H1 (cell line): ENCODE results near the gene UPK1B. TPM values are rescaled to one million over a fixed set of nuclear protein-coding genes. Genes with fewer than 3 reads are reported as not detected.

ENCODE experiments used
- CTCF ChIA-PET: fragments of 300-600 bp; sonication (Branson Sonifier 250); formaldehyde crosslinking; loops from one replicate; lab custom pipeline; 2021; ENCODE audit not compliant: partially characterized antibody; lab: Charles Lee
- POLR2A ChIA-PET: fragments of 300-600 bp; sonication (Branson Sonifier 250); formaldehyde crosslinking; loops from one replicate; lab custom pipeline; 2021; ENCODE audit warnings: inconsistent platforms; ENCODE audit not compliant: partially characterized antibody; lab: Charles Lee
- DNase-seq, 2 experiments: peaks; one replicate each; pipeline versions ENCODE4 v3.0.0 to v3.0.0-alpha.2; 2010 to 2022; ENCODE audit warnings: low spot score in 2 of 2, low read depth in 1 of 2, mixed read lengths in 1 of 2
- FAIRE-seq: peaks from 2 replicates; lab custom pipeline; 2011; peaks lifted over from hg19 to GRCh38; lab: Jason Lieb, UNC
- H2AFZ ChIP-seq: 2 replicates; pipeline ENCODE4 v1.8.1; 2012; ENCODE audit warnings: low read length, inconsistent platforms
- H2AK5ac ChIP-seq: 2 replicates; pipeline ENCODE4 v1.6.1; 2013; ENCODE audit warnings: low read depth, low read length
- H2BK120ac ChIP-seq: replicated peaks from 2 replicates; pipeline ENCODE3; 2013; ENCODE audit warnings: low read depth, low read length, inconsistent platforms
- H2BK12ac ChIP-seq: 2 replicates; pipeline ENCODE4 v1.6.1; 2013; ENCODE audit warnings: low read depth, low read length
- H2BK15ac ChIP-seq: 2 replicates; pipeline ENCODE4 v1.6.1; 2013; ENCODE audit warnings: low read length
- H2BK20ac ChIP-seq: 2 replicates; pipeline ENCODE4 v1.6.1; 2013; ENCODE audit warnings: low read length
- H2BK5ac ChIP-seq: 2 replicates; pipeline ENCODE4 v1.6.1; 2013; ENCODE audit warnings: low read depth, low read length
- H3K14ac ChIP-seq: 2 replicates; pipeline ENCODE4 v1.6.1; 2013; ENCODE audit warnings: inconsistent platforms; ENCODE audit not compliant: insufficient read length
- H3K18ac ChIP-seq: 2 replicates; pipeline ENCODE4 v1.6.1; 2013; ENCODE audit warnings: low read length; ENCODE audit errors: extremely low read depth
- H3K23ac ChIP-seq: 2 replicates; pipeline ENCODE4 v1.6.1; 2013; ENCODE audit warnings: inconsistent platforms; ENCODE audit not compliant: insufficient read length
- H3K23me2 ChIP-seq: 2 replicates; pipeline ENCODE4 v1.6.1; 2013; ENCODE audit warnings: low read depth, low read length
- H3K27ac ChIP-seq: 2 replicates; pipeline ENCODE4 v1.6.1; 2011; ENCODE audit warnings: low read depth, low read length, inconsistent platforms
- H3K27me3 ChIP-seq, 4 experiments: replicated peaks in 1 of 4; 1 replicate in 1 of 4; 2 replicates in 3 of 4; pipeline versions ENCODE4 v1.6.1 to v1.8.1; 2011 to 2013; ENCODE audit warnings: low read length in 3 of 4, mild to moderate bottlenecking in 3 of 4, inconsistent platforms in 2 of 4, mixed read lengths in 2 of 4, moderate library complexity in 1 of 4; ENCODE audit not compliant: control insufficient read depth in 3 of 4, insufficient read depth in 3 of 4; ENCODE audit errors: extremely low read depth in 1 of 4
- H3K36me3 ChIP-seq, 4 experiments: 2 replicates each; pipeline versions ENCODE4 v1.6.1 to v1.8.1; 2011 to 2013; ENCODE audit warnings: mild to moderate bottlenecking in 4 of 4, low read length in 3 of 4, moderate library complexity in 2 of 4, control low read depth in 1 of 4, inconsistent platforms in 1 of 4; ENCODE audit not compliant: insufficient read depth in 4 of 4, control insufficient read depth in 2 of 4
- H3K4ac ChIP-seq: replicated peaks from 2 replicates; pipeline ENCODE3; 2013; ENCODE audit warnings: low read length, low read depth, mixed read lengths, inconsistent platforms; ENCODE audit not compliant: insufficient read length
- H3K4me1 ChIP-seq, 4 experiments: replicated peaks in 1 of 4; 1 replicate in 1 of 4; 2 replicates in 3 of 4; pipeline versions ENCODE4 v1.6.1 to v1.8.1; 2011 to 2013; ENCODE audit warnings: low read length in 3 of 4, inconsistent platforms in 2 of 4, mixed read lengths in 1 of 4; ENCODE audit not compliant: insufficient read depth in 4 of 4, control insufficient read depth in 3 of 4
- H3K4me2 ChIP-seq, 2 experiments: 2 replicates each; pipeline versions ENCODE4 v1.6.1 to v1.8.1; 2011 to 2013; ENCODE audit warnings: low read depth in 2 of 2, low read length in 2 of 2, control low read depth in 1 of 2, inconsistent platforms in 1 of 2, mild to moderate bottlenecking in 1 of 2; ENCODE audit not compliant: insufficient read depth in 1 of 2
- H3K4me3 ChIP-seq, 4 experiments: fragments of 200-600, 300-600 bp in 1 of 4; sonication (generic), shearing (Covaris generic), sonication (Bioruptor Twin) in 1 of 4; 2 replicates each; pipeline versions ENCODE4 v1.5.1 to v1.8.1; 2011 to 2016; ENCODE audit warnings: low read length in 4 of 4, low read depth in 3 of 4, control low read depth in 2 of 4, inconsistent platforms in 2 of 4, mild to moderate bottlenecking in 2 of 4, mixed read lengths in 1 of 4, moderate library complexity in 1 of 4; ENCODE audit not compliant: insufficient read depth in 2 of 4; ENCODE audit errors: extremely low read depth in 1 of 4
- H3K56ac ChIP-seq: replicated peaks from 2 replicates; pipeline ENCODE3; 2013; ENCODE audit warnings: low read depth, mild to moderate bottlenecking, mixed read lengths, low read length, inconsistent platforms; ENCODE audit not compliant: insufficient read length
- H3K79me1 ChIP-seq: 2 replicates; pipeline ENCODE4 v1.6.1; 2013; ENCODE audit warnings: low read depth, low read length, control low read depth
- H3K79me2 ChIP-seq, 2 experiments: 2 replicates each; pipeline versions ENCODE4 v1.6.1 to v1.8.1; 2012 to 2013; ENCODE audit warnings: low read length in 2 of 2, mild to moderate bottlenecking in 2 of 2, inconsistent platforms in 1 of 2; ENCODE audit not compliant: insufficient read depth in 2 of 2, control insufficient read depth in 1 of 2
- H3K9ac ChIP-seq, 4 experiments: replicated peaks in 1 of 4; 1 replicate in 1 of 4; 2 replicates in 3 of 4; pipeline versions ENCODE4 v1.6.1 to v1.8.1; 2011 to 2013; ENCODE audit warnings: low read depth in 3 of 4, low read length in 3 of 4, control low read depth in 2 of 4, mild to moderate bottlenecking in 2 of 4, moderate library complexity in 2 of 4, inconsistent platforms in 1 of 4; ENCODE audit errors: extremely low read depth in 1 of 4
- H3K9me3 ChIP-seq, 2 experiments: 2 replicates each; pipeline versions ENCODE4 v1.6.1 to v1.8.1; 2012 to 2013; ENCODE audit warnings: mild to moderate bottlenecking in 2 of 2, moderate library complexity in 2 of 2, control low read depth in 1 of 2, inconsistent platforms in 1 of 2, low read depth in 1 of 2, low read length in 1 of 2, mixed read lengths in 1 of 2; ENCODE audit not compliant: insufficient read depth in 2 of 2
- H4K20me1 ChIP-seq, 2 experiments: replicated peaks in 1 of 2; 2 replicates each; pipeline versions ENCODE3 to v1.8.1; 2011 to 2013; ENCODE audit warnings: inconsistent platforms in 2 of 2, low read length in 2 of 2, mild to moderate bottlenecking in 1 of 2; ENCODE audit not compliant: insufficient read depth in 2 of 2, control insufficient read depth in 1 of 2
- H4K5ac ChIP-seq: 2 replicates; pipeline ENCODE4 v1.6.1; 2013; ENCODE audit warnings: low read length, low read depth, mixed read lengths, inconsistent platforms; ENCODE audit not compliant: insufficient read length
- H4K8ac ChIP-seq: 2 replicates; pipeline ENCODE4 v1.8.0; 2013; ENCODE audit warnings: mild to moderate bottlenecking, moderate library complexity, low read length, inconsistent platforms; ENCODE audit not compliant: insufficient read depth; ENCODE audit errors: extremely low read depth
- H4K91ac ChIP-seq: replicated peaks from 2 replicates; pipeline ENCODE3; 2013; ENCODE audit warnings: low read length, mixed read lengths, inconsistent platforms; ENCODE audit not compliant: insufficient read length
- ATF3 ChIP-seq: IDR thresholded peaks from 2 replicates; pipeline ENCODE4 v1.6.1; 2011; ENCODE audit warnings: low read depth, mild to moderate bottlenecking, low read length; ENCODE audit not compliant: insufficient read depth
- BACH1 ChIP-seq: IDR thresholded peaks from 2 replicates; pipeline ENCODE4 v1.6.1; 2012; ENCODE audit warnings: low read length, improper control_type of control experiment
- BCL11A ChIP-seq, 2 experiments: IDR thresholded peaks; one replicate each; pipeline ENCODE4 v1.6.1; 2011; ENCODE audit warnings: low read depth in 2 of 2, low read length in 2 of 2, mild to moderate bottlenecking in 2 of 2
- EGR1 ChIP-seq: IDR thresholded peaks from 2 replicates; pipeline ENCODE4 v1.6.1; 2011; ENCODE audit warnings: low read depth, low read length, borderline replicate concordance
- EP300 ChIP-seq, 2 experiments: IDR thresholded peaks; 1 replicate in 1 of 2; 2 replicates in 1 of 2; pipeline ENCODE4 v1.6.1; 2011 to 2012; ENCODE audit warnings: low read depth in 2 of 2, low read length in 2 of 2, mild to moderate bottlenecking in 2 of 2, borderline replicate concordance in 1 of 2, inconsistent platforms in 1 of 2, moderate library complexity in 1 of 2
- GTF2F1 ChIP-seq: IDR thresholded peaks from 2 replicates; pipeline ENCODE4 v1.6.1; 2012; ENCODE audit warnings: low read depth, low read length, improper control_type of control experiment, borderline replicate concordance
- HDAC2 ChIP-seq, 2 experiments: fragments of 300-600 bp in 1 of 2; sonication (generic) in 1 of 2; IDR thresholded peaks; 2 replicates each; pipeline ENCODE4 v1.6.1; 2011 to 2012; ENCODE audit warnings: low read depth in 2 of 2, low read length in 2 of 2, mild to moderate bottlenecking in 2 of 2, moderate library complexity in 2 of 2, borderline replicate concordance in 1 of 2, inconsistent platforms in 1 of 2
- KDM5A ChIP-seq: fragments of 200-600 bp; IDR thresholded peaks from 2 replicates; pipeline ENCODE4 v1.7.1; 2012; ENCODE audit warnings: mild to moderate bottlenecking, low read length, inconsistent platforms, mixed read lengths
- NANOG ChIP-seq: IDR thresholded peaks from 2 replicates; pipeline ENCODE4 v1.6.1; 2011; ENCODE audit warnings: low read length, low read depth, mild to moderate bottlenecking, inconsistent platforms; ENCODE audit not compliant: insufficient read depth, poor library complexity, severe bottlenecking
- YY1 ChIP-seq: IDR thresholded peaks from 2 replicates; pipeline ENCODE4 v1.6.1; 2011; ENCODE audit warnings: low read depth, mild to moderate bottlenecking, low read length
- WGBS, 2 experiments: shearing (Covaris generic) in 1 of 2; methylation state at CpG; one replicate each; pipeline versions ENCODE4 v1.1.6 to v1.1.7; 2013 to 2015; ENCODE audit warnings: low lambda C conversion rate in 2 of 2, mixed read lengths in 2 of 2, inconsistent platforms in 1 of 2, low coverage in 1 of 2, missing lambda C conversion rate in 1 of 2; ENCODE audit not compliant: insufficient replicate concordance in 2 of 2, insufficient coverage in 1 of 2, insufficient read length in 1 of 2; ENCODE audit errors: extremely low coverage in 1 of 2, missing lambda C conversion rate in 1 of 2; 5-methylcytosine and 5-hydroxymethylcytosine counted together
- polyA plus RNA-seq, 7 experiments: library from polyadenylated mRNA; depleted of rRNA in 3 of 7; stranded (reverse) in 5 of 7; unstranded in 2 of 7; fragments of >200 nt in 5 of 7; fragments of 200-250 nt in 2 of 7; gene quantifications; 1 replicate in 5 of 7; 2 replicates in 1 of 7; 4 replicates in 1 of 7; pipeline versions ENCODE4 v1.2.1 to v1.2.3, GENCODE V29; 2011 to 2013; ENCODE audit warnings: missing spikeins in 2 of 7, mixed read lengths in 2 of 7
- total RNA-seq: library from RNA; stranded (reverse); fragmentation: NEBNext Ultra II Directional; extraction: Animal tissue kit (Norgen Biotek cat#: 25700); gene quantifications from 2 replicates; pipeline ENCODE4 v1.2.1, GENCODE V29; 2021

Gene UPK1B
- total and polyA plus RNA-seq, 2 of the 8 experiments (the other 6 are each of a cell fraction or from before 2014, with no cell fraction given) = 0.67 to 0.68 TPM

DNA sequence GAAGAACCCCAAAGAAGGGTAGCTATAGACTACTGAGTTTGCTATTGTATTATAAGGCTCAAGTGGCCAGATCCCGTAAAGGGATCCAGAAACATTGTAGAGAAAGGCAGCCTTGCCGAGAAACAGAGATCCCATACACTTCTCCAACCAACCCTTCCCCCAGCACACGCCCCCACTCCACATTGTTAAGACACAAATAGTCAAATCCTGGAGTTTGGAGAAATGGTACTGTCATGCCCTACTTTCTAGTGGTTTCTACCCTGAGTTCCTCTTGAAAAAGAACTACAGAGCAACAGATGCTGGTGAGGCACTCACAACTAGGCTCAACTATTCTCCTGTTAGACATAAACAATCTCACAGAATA is 34.1 kb downstream of the UPK1B start:
- H3K56ac ChIP-seq = no peak overlapping the region
- peaks cover 0 to 2% of the 10 kb centered on the region in 2 experiments; a peak in 1 of 4 replicates for H3K9me3 ChIP-seq
- no peak overlapping the region for H4K8ac ChIP-seq
- H3K27me3 ChIP-seq = no peaks in the 10 kb centered on the region
- no peak overlapping the region for H2BK15ac ChIP-seq
- ChIA-PET POLR2A (interaction anchor here (1.3 kb wide), 2 partner anchors 14 to 19 kb away, joined by 3 to 4 read pairs; no protein-coding TSS in a partner anchor), CTCF (interaction anchor here (0.9 to 1.6 kb wide), 3 partner anchors 34 to 324 kb away, joined by 3 read pairs; partner anchors contain the start of gene UPK1B)
- H3K79me1 ChIP-seq = no peaks in the 10 kb centered on the region
- H3K4ac ChIP-seq = no peak overlapping the region
- H3K14ac ChIP-seq = no peak overlapping the region
- H4K20me1 ChIP-seq = no peaks in the 10 kb centered on the region
- H3K4me3 ChIP-seq = no peak overlapping the region
- no peaks in the 10 kb centered on the region for H3K4me1 ChIP-seq
- no peak overlapping the region for H2BK20ac ChIP-seq
- 90% methylated on average over 3 of the region's 3 CpGs; no CpG with 5 or more reads in 1 of the 2 experiments for WGBS, 2 experiments
- H2BK12ac ChIP-seq = no peak overlapping the region
- H3K23me2 ChIP-seq = no peaks in the 10 kb centered on the region; the same call in 1 of the 2 replicates
- no peak overlapping the region for H3K4me2 ChIP-seq
- FAIRE-seq (no peak), DNase-seq (peak in 1 of 2 experiments; percentile 28)
- no peak overlapping the region for H3K23ac ChIP-seq
- no peak overlapping the region for H2AK5ac ChIP-seq
- H4K91ac ChIP-seq = no peak overlapping the region
- H4K5ac ChIP-seq = no peak overlapping the region
- no peak overlapping the region for H2BK120ac ChIP-seq
- H2AFZ ChIP-seq = no peak overlapping the region
- H3K27ac ChIP-seq = no peak overlapping the region
- no peak overlapping the region for H3K9ac ChIP-seq
- H2BK5ac ChIP-seq = no peak overlapping the region
- H3K18ac ChIP-seq = no peak overlapping the region
- H3K36me3 ChIP-seq = peaks cover 0 to 29% (median 12%) of the 10 kb centered on the region in 4 experiments; a peak in 5 of 8 replicates
- no peaks in the 10 kb centered on the region for H3K79me2 ChIP-seq
- TF ChIP-seq NANOG (no peak), KDM5A (no peak), BACH1 (no peak), ATF3 (no peak), EP300 (IDR thresholded peaks at IDR 0.05; ENCODE audit: borderline replicate concordance in 1 of 2, low read depth in 2 of 2, low read length in 2 of 2) (no peak), YY1 (no peak), GTF2F1 (no peak), EGR1 (no peak), HDAC2 (IDR thresholded peaks at IDR 0.05; ENCODE audit: borderline replicate concordance in 1 of 2, low read depth in 2 of 2, low read length in 2 of 2) (no peak), BCL11A (IDR thresholded peaks at IDR 0.05; ENCODE audit: low read depth in 2 of 2, low read length in 2 of 2) (no peak)
